ENCODE results near the gene PRORP.
"Not testable (repeated sequence)": the region's sequence is repeated elsewhere in the genome, so short reads cannot be mapped to it uniquely, and the experiment has no call there.

Gene PRORP

DNA sequence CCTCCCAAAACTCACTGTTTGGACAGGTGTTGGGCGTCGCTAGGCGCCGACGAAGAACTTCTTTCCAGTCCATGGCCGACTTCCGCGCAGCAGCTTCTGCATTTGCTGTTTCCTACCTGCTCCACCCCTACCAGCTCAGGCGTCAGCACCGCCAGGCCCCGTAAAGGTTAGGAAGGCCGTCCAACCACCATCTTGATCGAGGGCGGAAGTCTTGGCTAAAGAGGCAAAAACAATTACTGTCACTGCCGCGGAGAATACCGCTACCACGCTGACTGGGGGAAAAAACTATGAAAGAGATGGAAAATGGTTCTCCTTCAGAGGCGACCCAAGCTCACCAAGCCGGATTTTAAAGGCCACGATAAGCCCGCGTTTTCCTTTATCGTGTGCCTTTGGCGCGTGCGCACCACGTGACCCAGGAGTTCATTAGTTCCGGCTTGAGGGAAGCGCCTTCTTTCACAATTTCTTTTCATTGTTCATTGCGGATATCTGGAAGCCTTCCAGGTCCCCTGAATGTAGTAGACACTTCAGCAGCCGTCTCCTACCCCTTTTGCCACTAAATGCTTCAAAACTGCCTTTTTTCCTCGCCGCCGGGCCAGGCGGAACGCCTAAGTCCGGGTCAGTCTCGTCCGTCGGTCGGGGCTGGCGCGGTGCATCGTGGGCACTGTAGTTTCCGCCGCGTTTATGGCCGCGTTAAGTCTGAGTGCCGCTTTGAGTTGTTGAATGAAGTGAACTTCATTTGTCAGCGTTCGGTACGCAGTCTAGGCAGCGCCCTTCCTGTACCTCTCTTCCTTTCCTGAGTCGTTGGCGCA, at the start of gene PRORP, which contains the start of gene PPP2R3C:
PRORP (plus strand) TSS at position 666 of the 809 bp plus-strand sequence. CDS start 694 bp downstream, outside the sequence.
PPP2R3C (minus strand) TSS at position 104 of the 809 bp plus-strand sequence; CDS start at position 73, 31 bp downstream.
- DNase-seq (ENCODE audit: low read depth in 3 of 3) = peak; percentile 74 to 82 (median 80)

DNA sequence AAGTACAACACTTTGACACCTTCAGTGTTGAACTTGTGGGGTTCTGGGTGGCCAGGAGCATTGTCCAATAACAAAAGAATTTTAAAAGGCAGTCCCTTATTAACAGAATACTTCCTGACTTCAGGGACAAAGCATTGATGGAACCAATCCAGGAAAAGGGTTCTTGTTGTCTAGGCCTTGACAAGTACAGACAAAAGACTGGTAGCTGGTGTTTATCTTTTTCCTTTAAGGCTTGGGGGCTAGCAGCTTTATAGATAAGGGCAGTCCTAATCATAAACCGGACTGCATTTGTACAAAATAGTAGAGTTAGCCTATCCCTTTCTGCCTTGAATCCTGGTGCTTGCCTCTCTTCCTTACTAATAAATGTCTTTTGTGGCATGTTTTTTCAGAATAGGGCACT, 48.9 kb upstream of the PRORP start:
- DNase-seq (ENCODE audit: low read depth in 3 of 3) = no peak

DNA sequence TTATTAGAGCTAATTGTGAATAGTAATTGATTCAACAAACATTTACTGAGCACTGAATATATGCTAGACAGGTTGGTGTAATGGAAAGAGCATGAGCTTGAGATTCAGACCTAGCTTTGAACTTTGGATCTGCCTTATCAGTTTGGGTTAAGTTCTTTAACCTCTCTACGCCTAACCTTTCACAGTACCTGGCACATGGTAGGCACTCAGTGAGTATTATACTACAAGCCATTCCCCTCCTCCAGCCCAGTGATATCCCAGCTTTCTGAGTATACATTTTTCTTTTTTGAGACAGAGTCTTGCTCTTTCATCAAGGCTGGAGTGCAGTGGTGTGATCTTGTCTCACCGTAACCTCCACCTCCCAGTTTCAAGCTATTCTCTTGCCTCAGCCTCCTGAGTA, 44.3 kb upstream of the PRORP start:
- no peak for DNase-seq (ENCODE audit: low read depth in 3 of 3)

DNA sequence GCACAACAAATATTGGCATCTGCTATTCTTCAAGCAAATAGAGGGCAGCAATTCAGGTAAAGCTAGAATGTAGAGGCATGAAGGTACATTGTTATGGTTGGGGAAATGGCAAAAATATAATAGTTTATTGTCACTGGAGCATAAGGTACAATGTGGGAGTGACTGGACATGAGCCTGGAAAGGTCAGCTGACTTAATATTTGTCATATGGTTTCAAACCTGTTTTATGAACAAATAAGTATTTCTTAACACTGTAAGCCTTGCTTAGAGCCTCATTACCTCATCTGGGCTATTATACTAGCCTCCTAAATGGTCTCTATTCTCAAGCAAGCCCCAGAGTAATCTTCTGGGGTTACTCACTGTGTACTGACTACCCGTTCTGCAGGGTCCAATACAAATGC, 42.6 kb upstream of the PRORP start:
- DNase-seq (ENCODE audit: low read depth in 3 of 3) = no peak

DNA sequence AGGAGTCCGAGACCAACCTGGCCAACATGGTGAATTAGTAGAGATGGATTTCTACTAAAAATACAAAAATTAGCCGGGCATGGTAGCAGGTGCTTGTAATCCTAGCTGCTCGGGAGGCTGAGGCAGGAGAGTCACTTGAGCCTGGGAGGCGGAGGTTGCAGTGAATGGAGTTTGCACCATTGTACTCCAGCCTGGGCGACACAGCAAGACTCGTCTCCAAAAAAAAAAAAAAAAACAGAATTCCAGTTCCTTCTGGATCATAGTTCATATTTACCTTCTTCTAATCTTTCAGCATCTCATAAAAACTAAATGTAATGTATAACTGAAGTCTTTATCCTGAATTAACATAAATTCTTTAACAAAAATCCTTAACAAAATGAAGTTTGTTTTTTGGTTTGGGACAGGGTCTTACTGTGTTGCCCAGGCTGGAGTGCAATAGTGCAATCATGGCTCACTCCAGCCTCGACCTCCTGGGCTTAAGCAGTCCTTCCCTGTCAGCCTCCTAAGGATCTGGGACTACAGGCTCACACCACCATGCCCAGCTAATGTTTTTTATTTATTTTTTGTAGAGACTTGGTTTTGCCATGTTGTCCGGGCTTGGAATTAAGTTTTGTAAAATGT, 38.7 kb upstream of the PRORP start:
- DNase-seq (ENCODE audit: low read depth in 3 of 3) = no peak

- DNase-seq (ENCODE audit: low read depth in 3 of 3) = no peak
These were observed 36.9 kb upstream of the PRORP start for GRCh38 chr14:35085441-35085840.

- DNase-seq (ENCODE audit: low read depth in 3 of 3) = no peak
These were observed 33.8 kb upstream of the PRORP start for GRCh38 chr14:35088514-35088913.

DNA sequence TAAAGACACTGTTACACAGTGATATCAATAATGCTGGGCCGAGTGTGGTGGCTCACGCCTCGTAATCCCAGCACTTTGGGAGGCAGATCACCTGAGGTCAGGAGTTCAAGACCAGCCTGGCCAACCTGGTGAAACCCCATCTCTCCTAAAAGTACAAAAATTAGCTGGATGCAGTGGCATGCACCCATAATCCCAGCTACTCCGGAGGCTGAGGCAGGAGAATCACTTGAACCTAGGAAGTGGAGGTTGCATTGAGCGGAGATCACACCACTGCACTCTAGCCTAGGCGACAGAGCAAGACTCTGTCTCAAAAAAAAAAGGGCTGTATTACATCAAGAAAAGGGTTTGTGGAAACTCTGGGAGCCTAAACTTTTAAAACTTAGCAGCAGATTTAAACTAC, 27.7 kb upstream of the PRORP start:
- DNase-seq (ENCODE audit: low read depth in 3 of 3) = not testable (repeated sequence)

DNA sequence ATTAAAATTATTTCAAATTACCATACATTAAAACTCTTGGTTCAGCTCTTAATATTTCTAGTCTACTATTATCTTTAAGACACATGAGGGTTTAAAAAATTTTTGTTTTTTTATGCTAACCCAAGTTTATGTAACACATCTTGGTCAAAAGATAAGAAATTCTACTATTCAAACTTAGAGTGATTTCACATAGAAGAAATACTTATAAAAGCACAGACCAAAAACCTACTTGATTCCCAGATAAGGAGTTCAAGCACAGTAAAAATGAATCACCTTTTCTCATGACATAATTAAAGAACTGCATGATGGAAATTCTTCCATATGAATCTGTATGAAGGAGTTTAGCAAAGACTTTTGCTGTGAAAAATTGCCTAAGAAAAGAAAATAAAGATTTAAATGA, 14.5 kb upstream of the PRORP start:
- DNase-seq (ENCODE audit: low read depth in 3 of 3) = no peak

DNA sequence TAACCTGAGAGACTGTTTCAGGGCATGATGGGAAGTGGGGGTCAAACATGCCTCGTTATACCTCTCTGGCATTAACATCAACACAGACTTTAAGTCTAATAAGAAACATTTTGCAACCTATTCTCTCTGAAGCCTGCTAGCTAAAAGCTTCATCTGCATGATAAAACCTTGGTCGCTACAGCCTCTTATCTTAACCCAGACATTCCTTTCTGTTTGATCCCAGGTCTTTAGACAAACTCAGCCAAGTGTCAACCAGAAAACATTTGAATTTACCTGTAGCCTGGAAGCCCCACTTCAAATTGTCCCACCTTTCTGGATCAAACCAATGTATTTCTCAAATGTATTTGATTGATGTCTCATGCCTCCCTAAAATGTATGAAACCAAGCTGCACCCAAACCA, 9.7 kb upstream of the PRORP start:
- no peak for DNase-seq (ENCODE audit: low read depth in 3 of 3)

GRCh38 chr14:35113308-35113950, 8.9 kb upstream of the PRORP start:
- DNase-seq (ENCODE audit: low read depth in 3 of 3) = no peak

GRCh38 chr14:35114036-35114435, 8.3 kb upstream of the PRORP start:
- DNase-seq (ENCODE audit: low read depth in 3 of 3) = no peak

- no peak for DNase-seq (ENCODE audit: low read depth in 3 of 3)
These were observed 6.1 kb upstream of the PRORP start for GRCh38 chr14:35116242-35116641.

DNA sequence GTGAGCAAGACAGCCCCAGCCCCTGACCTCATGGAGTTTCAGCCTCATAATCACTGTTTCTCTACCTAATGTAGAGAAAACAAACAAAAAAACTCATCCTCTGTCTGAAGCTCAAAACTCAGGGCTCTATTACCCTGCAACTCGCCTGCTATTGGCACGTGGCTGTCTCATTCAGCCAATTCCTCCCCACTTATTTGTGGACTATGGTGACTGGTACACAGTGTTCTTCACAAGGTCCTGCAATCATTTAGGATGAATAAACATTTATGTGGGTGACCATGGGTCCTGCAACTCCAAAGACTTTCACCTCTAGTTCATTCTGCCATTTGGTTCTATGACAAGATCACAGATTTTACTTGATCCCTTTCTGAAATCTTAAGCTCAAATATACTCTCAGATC, 5.2 kb upstream of the PRORP start:
- no peak for DNase-seq (ENCODE audit: low read depth in 3 of 3)

DNA sequence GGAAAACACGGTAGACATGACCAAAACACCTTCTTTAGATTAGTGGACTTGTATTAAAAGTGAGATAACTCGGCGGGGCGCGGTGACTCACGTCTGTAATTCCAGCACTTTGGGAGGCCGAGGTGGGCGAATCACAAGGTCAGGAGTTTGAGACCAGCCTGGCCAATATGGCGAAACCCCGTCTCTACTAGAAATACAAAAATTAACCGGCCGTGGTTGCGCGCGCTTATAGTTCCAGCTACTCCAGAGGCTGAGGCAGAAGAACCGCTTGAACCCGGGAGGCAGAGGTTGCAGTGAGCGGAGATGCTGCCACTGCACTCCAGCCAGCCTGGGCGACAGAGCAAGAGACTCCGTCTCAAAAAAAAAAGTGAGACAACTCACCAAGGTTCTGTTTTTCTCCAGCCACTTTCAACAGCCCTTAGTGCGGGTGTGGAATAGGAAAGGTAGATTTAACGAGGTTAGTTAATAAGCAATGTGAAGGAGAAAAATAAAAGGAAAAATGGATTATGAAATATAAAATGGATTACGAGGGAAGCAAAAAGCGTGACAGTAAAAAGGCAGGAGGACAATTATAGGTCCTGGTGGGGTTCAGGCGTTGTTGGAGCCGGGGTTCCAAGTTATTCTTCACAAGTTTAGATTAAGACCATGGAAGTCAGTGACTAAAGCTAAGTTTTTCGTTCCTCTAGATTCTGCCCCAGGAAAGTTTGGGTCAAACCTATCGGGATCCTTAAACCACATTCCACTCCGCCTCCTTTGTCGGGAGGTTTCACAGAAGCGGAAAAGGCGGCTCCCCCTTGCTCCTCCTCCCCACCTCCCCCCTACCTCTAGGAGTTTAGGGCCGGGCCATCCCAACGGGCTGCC, 1.1 kb upstream of the PRORP start:
- DNase-seq (ENCODE audit: low read depth in 3 of 3) = no peak

DNA sequence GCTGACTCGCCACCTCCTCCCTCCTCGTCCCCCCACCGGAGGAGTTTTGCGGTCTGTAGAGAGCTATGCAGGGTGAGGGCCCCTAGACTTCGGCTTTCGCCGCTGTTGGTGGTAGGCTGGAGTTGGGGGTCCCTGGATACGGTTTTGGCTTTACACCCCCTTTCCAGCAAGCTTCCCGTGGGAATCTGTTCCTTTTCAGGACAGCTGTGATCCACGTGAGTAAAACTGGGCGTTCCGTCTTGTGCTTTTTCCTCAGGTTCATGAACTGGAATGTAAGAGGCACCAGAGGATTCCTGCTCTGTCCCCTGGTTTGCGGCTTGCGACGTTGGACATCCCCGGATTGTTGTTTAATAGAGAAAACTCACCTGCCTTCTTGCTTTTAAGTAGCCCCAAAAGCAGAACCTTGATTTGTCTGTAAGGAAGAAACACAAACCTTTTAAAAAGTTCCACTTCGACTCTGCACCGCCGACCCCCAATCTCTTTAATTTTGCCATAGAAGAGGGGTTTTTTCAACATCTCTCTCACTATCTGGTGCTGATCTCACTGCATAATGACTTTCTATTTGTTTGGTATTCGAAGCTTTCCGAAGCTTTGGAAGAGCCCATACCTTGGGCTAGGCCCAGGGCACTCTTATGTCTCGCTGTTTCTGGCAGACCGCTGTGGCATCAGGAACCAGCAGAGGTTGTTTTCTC, 490 bp downstream of the PRORP start:
- no peak for DNase-seq (ENCODE audit: low read depth in 3 of 3)

- DNase-seq (ENCODE audit: low read depth in 3 of 3) = no peak
These were observed 994 bp downstream of the PRORP start for GRCh38 chr14:35123388-35123703.

DNA sequence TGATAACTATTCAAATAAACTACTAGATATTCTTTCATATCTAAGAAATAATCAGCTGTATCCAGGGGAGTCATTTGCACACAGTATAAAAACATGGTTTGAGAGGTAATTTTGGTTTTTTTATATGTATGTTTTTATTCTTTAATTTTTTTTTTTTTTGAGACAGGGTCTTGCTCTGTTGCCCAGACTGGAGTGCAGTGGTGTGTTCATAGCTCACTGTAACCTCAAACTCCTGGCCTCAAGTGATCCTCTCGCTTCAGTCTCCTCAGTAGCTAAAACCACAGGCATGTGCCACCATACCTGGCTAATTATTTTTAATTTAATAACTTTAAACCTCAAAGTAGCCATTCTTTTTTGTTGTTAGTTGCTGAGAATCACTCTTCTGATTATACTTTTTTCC, 1.8 kb downstream of the PRORP start:
- DNase-seq (ENCODE audit: low read depth in 3 of 3) = no peak

- DNase-seq (ENCODE audit: low read depth in 3 of 3) = no peak
These were observed 11.4 kb downstream of the PRORP start for GRCh38 chr14:35133542-35134328.

DNA sequence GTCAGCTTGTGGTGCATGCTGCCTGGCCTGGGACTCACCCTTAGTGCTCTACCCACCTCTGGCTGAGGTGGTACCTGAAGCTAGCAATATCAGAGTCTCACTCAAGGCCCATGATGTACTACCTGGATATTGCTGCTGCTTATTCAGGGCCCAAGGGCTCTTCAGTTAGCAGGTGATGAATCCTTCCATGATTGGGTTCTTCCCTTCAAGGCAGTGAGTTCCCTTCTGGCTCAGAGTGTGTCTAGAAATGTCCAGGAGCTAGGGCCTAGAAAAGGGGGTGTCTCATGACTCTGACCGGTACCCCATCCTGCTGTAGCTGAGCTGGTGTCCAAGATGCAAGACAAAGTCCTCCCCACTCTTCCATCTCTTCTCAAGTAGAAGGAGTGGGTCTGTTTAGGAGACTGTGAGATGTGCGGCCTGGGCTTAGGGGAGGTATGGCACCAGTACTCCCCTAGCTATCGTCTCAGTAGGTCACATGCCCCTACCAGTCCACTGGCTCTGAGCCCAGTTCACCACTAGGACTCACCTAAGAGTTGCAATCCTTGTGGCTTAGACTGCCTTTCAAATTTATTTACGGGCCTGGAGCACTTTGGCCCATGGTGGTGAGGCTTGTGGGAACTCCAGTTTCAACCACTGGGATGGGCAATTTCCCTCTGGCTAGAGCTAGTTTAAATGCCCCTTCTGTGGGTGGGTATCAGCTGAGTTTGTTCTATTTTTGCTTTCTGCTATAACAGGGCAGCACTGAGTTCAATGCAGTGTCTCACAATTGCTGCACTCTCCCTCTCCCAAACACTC, 12.2 kb downstream of the PRORP start:
- DNase-seq (ENCODE audit: low read depth in 3 of 3) = no peak
